Epidermal melanocyte (primary cell): Measurements from ENCODE around the gene PRPF40B.
A peak's percentile ranks its signal among the peaks of the same experiment; 100 is the strongest.
"Not testable (repeated sequence)": the region's sequence is repeated elsewhere in the genome, so short reads cannot be mapped to it uniquely, and the experiment has no call there.

ENCODE experiments used
- DNase-seq: peaks from one replicate; pipeline ENCODE4 v3.0.0; 2011; ENCODE audit warnings: low spot score; ENCODE audit not compliant: insufficient read length

PRPF40B gene

GRCh38 chr12:49623142-49623904, at the start of gene PRPF40B:
Gene PRPF40B, plus strand, starts transcription at chr12:49623561. Its CDS starts 30 bp downstream, at chr12:49623591.
- DNase-seq, result peak; percentile 94

- no peak for DNase-seq
Observed at GRCh38 chr12:49577589-49578315, 45.6 kb upstream of the PRPF40B start.

- no peak for DNase-seq
Observed at GRCh38 chr12:49578471-49579112, 44.8 kb upstream of the PRPF40B start.

GRCh38 chr12:49580572-49581535, 42.5 kb upstream of the PRPF40B start:
- peak; percentile 70 for DNase-seq

GRCh38 chr12:49582201-49582600, 41.2 kb upstream of the PRPF40B start:
- DNase-seq, result no peak

GRCh38 chr12:49582850-49583249, 40.5 kb upstream of the PRPF40B start:
- no peak for DNase-seq

GRCh38 chr12:49583366-49584094, 39.8 kb upstream of the PRPF40B start:
- DNase-seq, result no peak

GRCh38 chr12:49584591-49584990, 38.8 kb upstream of the PRPF40B start:
- DNase-seq, result no peak

GRCh38 chr12:49585477-49586459, 37.6 kb upstream of the PRPF40B start:
- no peak for DNase-seq

GRCh38 chr12:49587174-49587908, 36.0 kb upstream of the PRPF40B start:
- DNase-seq, result no peak

- no peak for DNase-seq
Observed at GRCh38 chr12:49588281-49588680, 35.1 kb upstream of the PRPF40B start.

- no peak for DNase-seq
Observed at GRCh38 chr12:49588721-49589516, 34.4 kb upstream of the PRPF40B start.

- no peak for DNase-seq
Observed at GRCh38 chr12:49598527-49598926, 24.8 kb upstream of the PRPF40B start.

GRCh38 chr12:49599961-49600360, 23.4 kb upstream of the PRPF40B start:
- DNase-seq, result no peak

- no peak for DNase-seq
Observed at GRCh38 chr12:49603721-49604120, 19.6 kb upstream of the PRPF40B start.

GRCh38 chr12:49604856-49605255, 18.5 kb upstream of the PRPF40B start:
- DNase-seq, result no peak

- not testable (repeated sequence) for DNase-seq
Observed at GRCh38 chr12:49605539-49605938, 17.8 kb upstream of the PRPF40B start, which contains the start of gene FAM186B. Gene FAM186B, minus strand, starts transcription at chr12:49605639. Its CDS starts 162 bp downstream, at chr12:49605477.
